HG03457 (cell line): ENCODE results near the gene PIGR.
A peak's percentile ranks its signal among the peaks of the same experiment; 100 is the strongest.

ENCODE experiments used
- ATAC-seq: cut with Tn5 transposase; IDR thresholded peaks from one replicate; pipeline ENCODE4 v1.9.1; 2021; ENCODE audit warnings: moderate number of reproducible peaks; ENCODE audit not compliant: unreplicated experiment

PIGR gene, protein sequence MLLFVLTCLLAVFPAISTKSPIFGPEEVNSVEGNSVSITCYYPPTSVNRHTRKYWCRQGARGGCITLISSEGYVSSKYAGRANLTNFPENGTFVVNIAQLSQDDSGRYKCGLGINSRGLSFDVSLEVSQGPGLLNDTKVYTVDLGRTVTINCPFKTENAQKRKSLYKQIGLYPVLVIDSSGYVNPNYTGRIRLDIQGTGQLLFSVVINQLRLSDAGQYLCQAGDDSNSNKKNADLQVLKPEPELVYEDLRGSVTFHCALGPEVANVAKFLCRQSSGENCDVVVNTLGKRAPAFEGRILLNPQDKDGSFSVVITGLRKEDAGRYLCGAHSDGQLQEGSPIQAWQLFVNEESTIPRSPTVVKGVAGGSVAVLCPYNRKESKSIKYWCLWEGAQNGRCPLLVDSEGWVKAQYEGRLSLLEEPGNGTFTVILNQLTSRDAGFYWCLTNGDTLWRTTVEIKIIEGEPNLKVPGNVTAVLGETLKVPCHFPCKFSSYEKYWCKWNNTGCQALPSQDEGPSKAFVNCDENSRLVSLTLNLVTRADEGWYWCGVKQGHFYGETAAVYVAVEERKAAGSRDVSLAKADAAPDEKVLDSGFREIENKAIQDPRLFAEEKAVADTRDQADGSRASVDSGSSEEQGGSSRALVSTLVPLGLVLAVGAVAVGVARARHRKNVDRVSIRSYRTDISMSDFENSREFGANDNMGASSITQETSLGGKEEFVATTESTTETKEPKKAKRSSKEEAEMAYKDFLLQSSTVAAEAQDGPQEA

DNA sequence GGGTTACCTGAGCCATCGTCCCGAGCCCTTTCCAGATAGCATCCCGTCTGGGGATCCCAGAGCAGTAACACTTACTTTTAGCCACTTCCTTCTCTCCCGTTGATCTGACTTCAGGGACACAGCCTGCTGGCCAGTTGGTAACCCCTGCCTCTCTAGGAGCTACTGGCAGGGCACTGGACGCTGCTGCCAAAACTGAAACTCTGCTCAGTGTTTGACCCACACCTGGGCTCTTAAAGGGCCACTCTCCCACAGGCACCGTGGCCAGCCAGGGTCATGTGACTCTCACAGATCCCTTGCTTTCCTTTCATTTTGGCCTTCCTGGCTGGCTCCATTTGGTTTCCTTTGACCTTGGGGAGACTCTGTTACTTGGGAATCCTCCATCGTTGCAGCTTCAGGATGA, at the start of gene PIGR:
Gene PIGR (minus strand): TSS at position 206 of the 400 bp plus-strand sequence. CDS start 5,935 bp downstream, outside the sequence.
- no peak for ATAC-seq

DNA sequence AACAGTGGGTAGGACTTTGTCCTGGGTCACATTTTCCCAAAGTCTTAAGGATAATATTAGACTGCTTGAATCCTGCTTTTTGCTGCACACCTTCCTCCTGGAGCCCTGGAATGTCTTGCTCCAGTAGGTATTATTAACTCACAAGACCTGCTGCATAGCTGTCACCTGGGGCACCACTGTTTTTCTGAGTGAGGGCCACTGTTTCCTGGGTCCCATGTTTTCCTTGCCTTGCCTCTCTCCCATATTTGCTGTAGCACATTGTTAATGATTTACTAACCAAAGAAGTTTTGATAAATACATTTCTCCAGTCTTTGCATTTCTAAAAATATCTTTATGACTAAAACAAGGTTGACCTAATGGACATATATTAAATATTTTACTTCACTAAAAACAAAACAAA, 46.5 kb upstream of the PIGR start:
- ATAC-seq = no peak

DNA sequence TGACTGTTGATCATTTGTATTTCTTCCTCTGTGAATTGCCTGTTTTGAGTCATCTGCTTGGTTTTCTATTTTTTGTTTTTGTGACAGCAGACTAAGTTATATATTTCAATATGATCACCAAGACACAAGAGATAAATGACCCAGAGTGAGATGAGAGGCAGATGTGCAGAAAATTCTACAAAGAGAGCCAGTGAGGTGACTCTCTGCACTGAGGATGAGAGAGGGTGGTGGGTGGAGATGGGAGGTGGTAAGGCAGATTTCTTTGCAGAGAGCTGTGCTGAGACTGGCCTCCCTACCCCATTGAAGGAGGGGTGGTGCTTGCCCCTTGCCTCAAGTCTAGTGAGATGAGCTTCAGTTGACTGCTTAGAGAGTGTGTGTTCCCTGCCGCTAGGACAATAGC, 41.6 kb upstream of the PIGR start:
- ATAC-seq = no peak

DNA sequence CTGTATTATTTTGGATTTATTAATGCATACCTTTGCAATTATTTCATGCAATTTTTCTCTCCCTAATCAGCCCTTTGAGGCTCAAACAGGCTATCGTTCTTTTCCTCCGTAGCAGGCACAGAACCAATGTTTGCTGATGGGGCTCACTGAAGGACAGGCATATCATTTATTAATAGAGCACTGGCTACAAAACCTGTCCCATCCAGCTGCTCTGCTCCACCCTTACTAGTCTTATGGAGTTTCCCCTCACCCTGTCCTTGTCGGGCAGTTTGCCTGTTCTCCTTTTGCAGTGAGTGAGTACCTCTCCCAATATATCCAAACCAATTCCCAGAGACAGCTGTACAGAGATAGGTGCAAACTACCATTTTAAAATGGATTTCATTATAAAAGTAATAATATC, 40.6 kb upstream of the PIGR start:
- no peak for ATAC-seq

DNA sequence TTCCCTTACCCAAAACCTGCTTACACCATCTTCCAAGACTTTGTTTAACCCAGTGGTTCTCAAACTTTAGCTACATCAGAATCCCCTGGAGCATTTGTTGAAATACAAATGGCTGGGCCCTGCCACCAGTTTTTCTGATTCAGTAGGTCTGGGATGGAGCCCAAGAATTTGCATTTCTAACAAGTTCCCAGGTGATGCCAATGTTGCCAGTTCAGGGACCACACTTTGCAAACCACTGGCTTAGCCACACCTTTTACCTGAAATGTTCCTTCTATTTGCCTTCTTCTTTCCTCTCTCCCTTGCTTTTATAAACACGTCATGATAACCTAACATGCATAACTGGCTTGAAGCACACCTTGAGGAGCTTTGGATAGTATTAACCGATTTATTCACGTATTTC, 40.1 kb upstream of the PIGR start:
- no peak for ATAC-seq

DNA sequence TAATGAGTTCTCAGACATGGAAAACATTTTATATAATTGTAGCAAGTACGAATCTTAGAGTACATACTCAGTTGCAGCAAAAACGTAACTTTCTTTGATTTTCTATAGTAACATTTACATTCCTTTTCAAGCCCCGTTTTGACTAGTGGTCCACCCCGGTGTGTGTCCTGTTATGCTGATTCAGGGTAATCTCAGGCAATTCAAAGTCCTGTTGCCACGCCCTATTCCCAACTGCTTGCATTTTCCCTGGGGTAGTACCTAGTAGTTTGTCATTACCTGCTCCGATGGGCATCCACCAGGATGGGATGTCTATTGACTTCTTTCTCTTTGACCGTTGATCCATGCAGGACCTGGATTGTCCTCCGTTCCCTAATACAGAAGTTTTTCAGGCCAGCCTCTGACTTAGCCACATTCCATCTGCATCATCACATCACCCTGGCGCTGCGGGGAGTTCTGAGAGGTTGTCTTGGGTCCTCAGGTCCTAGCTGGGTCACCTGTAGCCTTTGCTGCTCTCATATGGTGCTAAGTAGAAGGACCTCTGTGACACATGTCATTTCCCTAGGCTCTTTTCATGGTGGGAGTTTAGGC, 39.0 kb upstream of the PIGR start:
- ATAC-seq = no peak

DNA sequence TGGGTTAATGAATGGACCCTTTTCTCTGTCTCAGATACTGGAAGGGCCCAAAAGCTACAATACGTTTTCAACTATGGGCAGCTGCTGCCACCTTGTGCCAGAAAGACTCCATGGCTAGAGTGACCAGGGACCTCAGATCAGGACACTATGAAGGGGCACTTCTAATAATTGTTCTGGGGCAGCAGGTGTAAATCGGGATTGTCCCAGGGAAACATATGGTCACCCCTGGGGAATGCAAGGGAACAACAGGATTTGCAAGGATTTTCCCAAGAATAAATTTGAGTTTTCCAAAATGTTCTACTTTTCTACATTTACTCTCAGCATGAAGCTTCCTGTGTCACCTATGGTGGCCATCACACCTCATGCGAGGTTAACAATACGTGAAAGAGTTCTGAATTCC, 36.0 kb upstream of the PIGR start:
- no peak for ATAC-seq

DNA sequence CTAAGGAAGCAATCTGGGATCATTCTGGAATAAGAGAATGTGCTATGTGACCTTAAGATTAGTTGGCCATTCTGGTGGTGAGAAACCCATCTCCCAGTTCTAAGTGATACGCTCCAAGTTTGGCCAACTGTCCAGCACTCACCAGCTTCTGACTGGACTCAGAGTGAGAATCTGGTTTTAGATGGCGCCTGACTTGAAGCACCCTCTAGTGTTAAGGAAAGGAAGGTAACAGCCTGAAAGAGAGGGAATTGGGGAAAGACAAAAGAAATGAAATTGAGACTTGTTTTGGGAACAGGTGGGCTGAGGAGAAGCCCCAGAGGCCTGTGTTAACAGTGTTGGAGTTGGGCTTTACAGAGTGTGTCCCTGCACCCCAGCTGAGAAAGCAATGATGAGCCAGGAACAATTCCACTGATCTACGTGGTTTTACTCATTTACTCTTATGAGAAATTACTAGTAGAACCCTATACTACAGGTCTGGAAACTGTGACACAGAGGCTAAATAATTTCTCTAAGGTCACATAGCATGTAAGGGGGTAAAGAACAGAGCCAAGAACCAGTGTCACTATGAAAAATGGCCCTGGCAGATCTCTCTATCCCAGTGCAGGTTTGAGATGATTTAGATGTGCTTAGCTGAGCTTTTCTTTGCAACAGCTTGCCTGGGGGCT, 33.2 kb upstream of the PIGR start:
- ATAC-seq = no peak

DNA sequence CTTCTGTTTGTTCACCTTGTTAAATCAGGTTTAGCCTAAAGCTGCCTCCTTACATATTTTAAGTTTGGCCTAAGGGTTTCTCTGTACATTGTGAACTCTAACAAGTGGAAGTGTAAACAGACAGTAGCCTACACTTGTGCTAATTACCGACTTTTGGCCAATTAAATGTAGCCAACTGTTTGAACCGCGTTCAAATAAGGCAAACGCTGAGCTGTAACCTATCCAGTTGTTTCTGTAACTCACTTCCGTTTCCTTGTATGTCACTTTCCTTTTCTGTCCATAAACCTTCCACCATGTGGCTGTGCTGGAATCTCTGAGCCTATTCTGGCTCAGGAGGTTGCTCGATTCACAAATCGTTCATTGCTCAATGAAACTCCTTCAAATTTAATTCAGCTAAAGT, 32.0 kb upstream of the PIGR start:
- ATAC-seq = no peak

DNA sequence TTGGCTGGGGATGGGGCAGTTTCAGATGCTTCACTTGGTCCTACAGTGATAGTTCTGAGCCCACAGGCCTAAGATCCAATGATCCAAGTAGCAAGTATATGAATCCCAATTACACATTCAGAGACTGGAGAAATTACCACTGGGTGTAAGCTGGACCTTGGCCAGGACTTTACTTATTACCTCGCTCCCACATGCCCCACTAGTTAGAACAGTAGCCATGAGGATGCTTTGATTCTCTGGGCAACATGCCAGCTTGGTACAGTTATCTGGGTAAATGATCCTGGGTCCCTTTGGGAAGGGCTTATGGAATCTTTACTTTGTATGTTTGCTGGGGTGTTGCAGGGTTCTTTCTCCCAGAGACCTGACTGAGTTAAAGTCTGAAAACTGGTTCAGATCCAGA, 29.0 kb upstream of the PIGR start:
- no peak for ATAC-seq

DNA sequence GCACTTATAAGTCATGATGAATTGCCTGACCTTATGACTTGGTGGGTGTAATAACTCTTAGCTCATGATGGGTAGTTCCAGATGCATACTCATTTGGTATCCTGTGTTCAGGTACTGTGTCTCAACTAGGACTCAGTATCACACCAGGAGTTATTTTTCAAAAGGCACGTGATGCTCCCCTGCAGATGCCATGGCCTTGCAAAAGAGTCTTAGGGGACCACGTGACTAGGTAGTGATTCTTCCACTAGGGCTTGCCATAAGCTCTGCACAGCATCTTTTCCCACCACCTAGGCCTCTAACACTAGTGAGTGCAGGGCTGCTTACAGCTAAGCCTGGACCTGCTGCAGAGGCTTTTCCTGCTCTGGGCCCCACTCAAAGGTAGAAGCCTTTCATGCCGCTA, 27.9 kb upstream of the PIGR start:
- ATAC-seq = no peak

DNA sequence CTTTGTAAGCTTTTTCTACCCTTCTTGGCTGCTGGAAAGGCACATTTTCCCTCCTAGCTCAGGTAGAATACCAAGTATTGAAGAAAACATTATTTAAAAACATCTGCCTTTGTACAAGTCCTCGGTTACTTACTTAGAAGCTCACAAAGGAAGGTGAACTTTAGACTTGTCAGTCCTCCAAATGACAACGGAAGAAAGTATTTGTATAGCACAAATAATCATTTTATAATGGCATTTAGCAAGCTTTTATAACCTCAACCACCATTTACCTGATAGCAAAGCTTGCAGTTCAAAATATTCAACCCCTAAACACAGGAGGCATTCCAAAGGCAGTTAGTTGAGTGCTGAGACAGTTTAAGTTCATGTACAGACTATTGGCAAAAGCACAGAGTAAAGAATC, 26.5 kb upstream of the PIGR start:
- no peak for ATAC-seq

DNA sequence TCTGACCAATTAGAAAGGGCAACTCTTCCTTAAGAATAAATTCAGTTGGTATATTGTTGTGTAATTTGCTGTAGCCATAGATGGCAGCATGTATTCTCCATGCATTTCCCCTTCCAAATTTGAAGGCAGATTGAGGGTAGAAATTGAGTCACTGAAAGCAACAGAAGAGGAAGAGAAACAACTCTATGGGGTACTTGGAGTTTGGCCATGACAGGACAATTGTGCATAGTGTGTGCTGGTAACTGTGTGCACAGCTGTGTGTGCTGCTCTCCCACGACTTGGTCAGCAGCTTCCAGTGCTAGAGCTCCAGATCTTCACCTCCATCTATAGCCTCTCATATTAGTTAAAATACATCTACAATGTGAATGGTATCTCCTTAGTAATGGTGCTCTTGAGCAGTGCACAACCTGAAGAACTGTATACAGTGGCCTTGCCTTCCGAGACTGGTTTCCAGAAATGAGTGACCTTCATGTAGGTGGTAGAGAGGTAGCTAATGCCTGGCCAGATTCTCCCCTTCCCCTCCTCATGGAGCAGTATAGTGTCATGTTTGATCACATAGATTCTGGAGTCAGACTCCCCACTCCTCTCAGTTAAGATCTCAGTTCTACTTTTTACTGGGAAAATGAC, 24.9 kb upstream of the PIGR start:
- ATAC-seq = peak; percentile 35

DNA sequence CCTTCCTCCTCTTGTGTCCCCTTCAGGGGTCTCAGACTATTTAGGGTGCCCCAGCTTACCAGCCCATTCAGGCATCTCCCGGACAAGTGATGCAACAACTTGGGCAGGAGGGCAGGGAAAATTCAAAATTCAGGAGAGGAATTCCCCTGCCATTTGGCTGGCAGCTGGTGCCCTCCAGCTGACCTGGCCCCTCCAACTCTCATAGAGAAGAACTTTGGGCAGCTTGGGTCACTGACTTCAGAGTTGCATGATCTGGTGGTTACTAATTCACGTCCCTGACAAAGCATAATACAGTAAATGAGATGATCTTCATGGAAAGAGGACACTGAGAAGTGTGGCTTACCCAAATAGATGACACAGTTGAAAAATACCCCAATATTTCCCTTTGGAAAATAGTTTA, 24.2 kb upstream of the PIGR start, which contains the start of gene FCAMR:
Gene FCAMR (minus strand): TSS at position 15 of the 400 bp plus-strand sequence. CDS start 335 bp downstream, outside the sequence.
- ATAC-seq = no peak

DNA sequence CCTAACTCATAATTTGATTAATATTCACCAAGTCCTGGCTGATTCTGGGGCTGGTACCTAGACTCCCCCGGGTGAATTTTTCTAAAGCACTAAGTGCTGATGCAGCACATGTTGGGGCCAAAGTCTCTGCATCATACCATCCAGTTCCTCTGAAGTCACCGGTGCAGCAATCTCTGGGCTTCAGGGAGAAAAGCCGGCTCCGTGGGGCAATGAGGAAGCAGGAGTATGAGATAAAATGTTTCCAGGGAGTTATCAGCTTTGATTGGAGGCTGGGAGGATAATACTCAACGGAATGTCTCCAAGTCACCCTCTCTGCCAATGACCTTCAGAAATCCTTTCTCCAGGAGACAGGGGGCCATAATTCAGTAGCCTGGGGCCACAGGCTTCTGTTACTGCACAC, 22.8 kb upstream of the PIGR start:
- ATAC-seq = no peak

DNA sequence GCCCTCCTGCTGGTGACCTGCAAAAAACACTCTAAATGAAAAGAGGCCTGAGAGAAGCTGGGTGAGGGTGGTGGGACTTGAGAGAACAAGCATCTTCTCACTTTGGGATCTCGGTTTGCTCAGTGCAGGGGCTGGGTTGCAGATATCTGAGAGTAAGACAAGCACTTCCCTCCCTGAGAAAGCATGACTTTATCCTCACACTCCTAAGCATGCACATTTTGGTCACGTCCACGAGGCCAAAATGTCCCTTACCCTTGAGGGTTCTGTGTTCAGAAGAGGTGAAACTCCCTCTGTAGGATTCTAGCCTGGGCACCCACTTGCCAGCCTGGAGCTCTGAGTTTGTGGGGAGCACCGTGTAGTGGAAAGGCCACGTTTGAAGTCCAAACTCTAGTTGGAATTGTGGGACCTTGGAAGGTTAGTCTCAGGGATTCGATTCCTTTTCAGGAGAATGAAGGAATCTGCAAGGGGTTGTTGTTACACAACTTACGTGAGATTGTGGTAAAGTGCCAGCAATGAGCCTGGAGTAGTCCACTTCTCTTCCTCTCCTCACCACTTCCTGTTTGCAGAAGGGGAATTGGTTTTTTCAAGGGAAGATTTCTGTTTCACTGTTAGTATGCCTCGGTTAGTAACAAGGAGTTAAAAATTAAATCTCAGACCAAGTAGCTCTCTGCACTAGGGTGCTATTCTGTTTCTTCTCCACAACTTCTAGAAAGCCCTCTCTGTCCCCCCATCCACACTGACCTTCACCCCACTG, 21.0 kb upstream of the PIGR start:
- peak; percentile 51 for ATAC-seq

DNA sequence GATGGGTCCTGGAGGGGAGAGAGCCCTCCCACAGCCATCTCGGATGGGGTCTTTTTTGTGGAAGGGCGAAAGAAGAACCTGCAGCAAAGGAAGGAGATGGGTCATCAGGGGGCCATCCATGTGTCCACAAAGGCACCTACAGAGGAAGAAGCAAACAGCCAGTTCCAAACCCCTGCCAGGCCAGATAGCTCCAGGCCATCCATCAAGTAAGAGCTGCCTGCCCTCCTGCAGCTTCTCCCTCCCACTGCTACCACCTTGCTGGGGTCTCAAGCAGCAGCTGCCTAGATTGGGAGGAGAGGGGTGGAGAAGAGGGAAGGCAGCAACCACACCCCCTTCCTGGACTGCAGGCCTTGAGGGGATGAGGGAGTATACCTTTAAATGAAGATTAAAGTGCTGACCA, 19.5 kb upstream of the PIGR start:
- no peak for ATAC-seq

DNA sequence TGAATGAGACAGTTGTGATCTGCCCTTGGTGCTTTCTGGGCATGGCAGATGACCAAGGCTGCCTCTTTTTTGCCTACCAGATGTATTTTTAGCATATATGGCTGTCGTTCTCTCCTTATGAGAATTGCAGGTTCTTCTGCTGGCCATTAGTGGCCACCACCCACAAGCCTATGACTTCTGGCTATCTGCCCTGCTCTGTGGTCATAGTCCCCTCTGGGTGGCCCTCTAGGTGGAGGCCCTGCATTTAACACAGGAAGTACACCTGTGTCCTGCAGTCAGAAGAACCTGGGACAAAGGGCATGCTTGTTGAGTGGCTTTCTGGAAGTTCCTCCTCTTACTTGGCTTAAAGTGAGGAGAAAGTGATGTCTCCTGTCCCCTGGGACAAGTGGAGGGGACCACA, 17.5 kb upstream of the PIGR start:
- ATAC-seq = no peak

DNA sequence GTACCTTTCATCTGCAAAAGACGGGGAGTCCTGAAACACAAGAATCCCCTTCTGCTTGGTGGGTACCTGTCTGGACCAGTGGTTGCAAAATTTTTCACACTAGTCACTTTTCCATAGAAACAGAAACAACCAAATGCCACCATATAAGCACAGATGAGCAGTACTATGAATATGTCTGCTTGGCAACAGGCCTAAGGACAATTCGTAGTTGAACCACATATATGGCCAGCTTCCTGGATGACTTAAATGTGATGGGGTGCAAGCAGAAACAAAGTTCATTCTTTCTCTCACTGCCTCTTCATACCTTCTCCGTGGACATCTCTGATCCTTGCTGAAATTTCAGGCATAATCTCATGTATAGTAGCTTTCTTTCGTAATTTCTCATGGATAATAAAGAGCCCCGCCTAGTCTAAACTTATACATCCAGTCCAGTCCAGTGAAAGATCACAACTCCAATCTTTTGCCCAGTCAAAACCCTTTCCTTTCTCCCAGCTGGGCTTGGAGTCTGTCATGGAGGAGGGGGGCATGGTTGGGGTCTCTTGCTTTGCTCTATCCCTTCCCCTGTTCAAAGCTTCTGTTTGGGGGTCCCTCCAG, 16.9 kb upstream of the PIGR start:
- no peak for ATAC-seq

DNA sequence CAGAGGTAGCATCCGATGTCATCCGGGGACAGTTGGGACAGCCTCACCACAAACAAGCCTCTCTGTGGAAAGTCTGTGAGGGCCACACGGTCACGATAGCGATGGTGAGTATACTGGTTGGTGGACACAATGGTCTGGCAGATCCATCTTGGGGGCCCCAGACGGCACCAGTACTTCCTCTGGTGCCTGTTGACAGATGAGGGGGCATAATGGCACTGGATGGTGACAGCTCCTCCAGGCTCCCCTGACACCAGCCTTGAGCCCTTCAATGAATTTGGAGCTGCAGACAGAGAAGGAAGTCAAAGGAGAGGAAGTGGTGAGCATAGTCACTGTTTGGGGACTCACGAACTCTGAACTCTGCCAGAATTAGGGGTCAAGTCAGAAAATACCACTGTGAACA, 16.0 kb upstream of the PIGR start:
- no peak for ATAC-seq
